Right renal cortex interstitium (tissue), 3 donors: ENCODE results near the gene AASS. TPM values are rescaled to one million over a fixed set of nuclear protein-coding genes. Genes with fewer than 3 reads are reported as not detected.
A peak's percentile ranks its signal among the peaks of the same experiment; 100 is the strongest.
"Not testable (repeated sequence)": the region's sequence is repeated elsewhere in the genome, so short reads cannot be mapped to it uniquely, and the experiment has no call there.

ENCODE experiments used
- DNase-seq, 3 donors: peaks; one replicate each; pipeline ENCODE4 v3.0.0-alpha.2; 2013; ENCODE audit warnings: low read depth in 3 of 3, low spot score in 2 of 3
- polyA plus RNA-seq, 3 donors: library from polyadenylated mRNA; unstranded; fragments of 120-200 nt; gene quantifications; one replicate each; pipeline ENCODE4 v1.2.1, GENCODE V29; 2013; ENCODE audit not compliant: insufficient read length in 3 of 3

The AASS gene
- polyA plus RNA-seq, result 10 to 100 TPM; 33.2 to 44.7 (median 43.8) TPM

DNA sequence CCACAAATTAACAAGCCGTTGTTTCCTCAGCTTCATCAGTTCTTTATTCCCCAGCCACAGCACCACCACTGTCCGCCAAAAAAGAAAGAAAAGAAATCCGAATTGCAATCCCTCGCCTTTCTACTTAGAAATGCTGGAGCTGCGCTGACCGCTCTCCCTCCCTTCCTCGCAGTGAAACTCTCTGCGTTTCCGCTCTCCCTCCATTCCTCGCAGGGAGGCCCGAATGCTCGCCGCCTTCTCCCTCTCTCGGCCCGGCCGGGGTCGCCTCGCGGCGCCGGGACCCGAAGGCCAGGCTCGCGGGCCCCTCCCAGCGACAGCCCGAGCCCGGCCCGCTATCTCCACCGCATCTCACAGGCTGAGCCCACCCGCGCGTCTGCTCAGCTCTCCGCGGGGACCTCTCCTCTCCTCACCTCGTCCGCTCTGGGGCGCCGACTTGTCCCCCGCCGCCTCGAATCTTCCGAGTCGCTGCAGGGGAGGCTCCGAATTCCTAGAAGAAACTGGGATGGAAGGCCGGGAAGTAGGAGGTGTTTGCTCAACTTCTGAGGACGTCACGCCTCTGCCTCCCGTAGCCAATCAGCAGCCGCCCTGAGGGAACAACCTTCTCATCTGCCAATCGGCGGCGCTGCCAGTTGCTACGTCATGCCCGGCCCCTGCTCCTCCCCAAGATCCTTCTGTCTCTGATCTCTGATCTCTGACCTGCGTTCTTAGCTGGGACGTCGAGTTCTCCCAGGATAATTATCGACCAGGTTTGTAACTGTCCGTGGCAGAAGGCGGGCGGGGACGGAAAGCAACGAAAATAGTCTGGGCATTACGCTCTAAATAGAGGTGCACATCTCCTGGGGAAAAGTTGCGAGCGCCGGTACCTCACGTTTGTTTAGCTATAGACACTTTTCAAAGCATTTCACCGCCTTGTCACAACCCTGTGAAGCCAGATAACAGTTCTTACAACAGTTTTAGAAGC, at the start of gene AASS:
TSS of gene AASS (minus strand) at position 499 of the 961 bp plus-strand sequence. CDS start 10,523 bp downstream, outside the sequence.
- peak; percentile 87 to 92 (median 89) for DNase-seq

DNA sequence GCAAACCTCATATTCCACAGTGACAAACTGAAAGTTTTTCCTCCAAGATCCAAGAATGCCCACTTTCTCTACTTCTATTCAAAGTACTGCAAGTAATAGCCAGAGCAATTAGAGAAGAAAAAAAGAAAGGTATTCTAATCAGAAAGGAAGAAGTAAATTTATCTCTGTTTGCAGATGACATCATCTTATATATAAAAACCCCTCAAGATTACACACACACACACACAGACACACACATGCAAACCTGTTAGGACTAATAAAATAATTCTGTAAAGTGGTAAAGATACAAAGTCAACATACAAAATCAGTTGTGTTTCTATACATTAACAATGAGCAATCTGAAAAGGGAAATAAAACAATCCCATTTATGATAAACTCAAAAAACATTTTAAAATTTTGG, 44.7 kb upstream of the AASS start:
- DNase-seq, result no peak

DNA sequence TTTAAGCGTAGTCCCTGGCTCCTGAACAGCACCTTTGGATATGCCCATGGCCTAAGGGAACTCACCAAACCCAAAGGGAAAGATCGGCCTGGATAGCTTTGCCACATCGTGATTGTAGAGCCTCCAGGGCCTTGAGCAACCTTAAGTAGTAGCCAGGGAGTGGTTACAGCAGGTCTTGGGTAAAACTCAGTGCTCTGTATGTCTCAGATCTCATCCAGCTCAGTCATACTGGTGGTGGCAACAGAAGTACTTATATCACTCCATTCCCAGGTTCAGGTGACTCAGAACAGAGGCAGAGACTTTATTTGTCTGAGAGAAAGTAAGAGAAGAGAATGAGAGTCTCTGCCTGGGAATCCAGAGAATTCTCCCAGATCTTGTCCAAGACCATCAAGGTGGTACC, 39.1 kb upstream of the AASS start:
- DNase-seq, result no peak

DNA sequence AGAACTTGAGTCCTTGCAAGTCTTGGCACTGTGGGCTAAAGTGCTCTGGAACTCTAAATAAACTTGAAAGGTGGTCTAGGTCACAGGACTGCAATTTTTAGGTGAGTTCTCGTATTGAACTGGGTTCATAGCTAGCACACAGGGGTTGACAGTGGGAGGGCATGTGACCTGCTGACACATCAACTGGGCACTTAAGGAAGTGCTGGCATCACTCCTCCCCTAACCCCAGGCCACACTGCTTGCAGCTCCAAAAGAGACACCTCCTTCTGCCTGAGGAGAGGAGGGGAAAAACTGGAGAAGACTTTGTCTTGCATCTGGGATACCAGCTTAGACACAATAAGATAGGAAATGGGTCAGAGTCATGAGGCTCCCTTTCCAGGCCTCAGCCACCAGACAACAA, 38.0 kb upstream of the AASS start:
- DNase-seq, result no peak

DNA sequence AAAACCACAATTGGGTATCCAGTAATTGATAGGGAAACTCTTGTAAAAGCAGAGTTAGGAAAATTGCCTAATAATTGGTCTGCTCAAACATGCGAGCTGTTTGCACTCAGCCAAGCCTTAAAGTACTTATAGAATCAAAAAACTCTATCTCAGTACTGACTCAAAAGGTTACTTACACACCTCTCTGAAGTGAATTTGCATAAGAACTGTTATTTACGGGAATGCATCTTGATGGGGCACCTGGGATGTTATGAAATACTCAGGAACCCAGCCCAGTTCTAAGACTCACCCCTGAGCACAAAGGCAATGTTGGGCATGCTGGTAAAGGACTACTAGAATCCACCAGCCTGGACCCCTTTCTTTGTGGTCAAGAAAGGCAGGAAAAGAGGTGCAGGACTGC, 28.1 kb upstream of the AASS start:
- not testable (repeated sequence) for DNase-seq

DNA sequence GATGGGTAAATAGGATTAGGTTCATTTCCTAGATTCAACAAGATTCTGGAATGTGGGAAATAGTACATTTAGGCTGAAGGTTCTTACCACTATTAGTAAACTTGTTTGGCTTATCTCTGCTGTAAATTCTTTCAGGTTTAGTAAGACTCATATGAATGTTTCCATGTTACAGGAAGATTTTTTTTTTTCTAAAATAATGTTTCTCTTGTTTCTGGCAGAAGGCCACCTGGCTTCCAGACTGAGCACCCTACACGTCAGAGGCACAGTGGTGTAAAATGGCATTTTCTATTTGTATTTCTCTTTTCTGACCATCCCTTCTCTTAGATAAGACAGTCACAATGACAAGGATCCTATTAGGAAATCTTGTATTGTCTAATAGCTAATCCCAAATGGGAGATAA, 22.7 kb upstream of the AASS start:
- DNase-seq, result no peak

DNA sequence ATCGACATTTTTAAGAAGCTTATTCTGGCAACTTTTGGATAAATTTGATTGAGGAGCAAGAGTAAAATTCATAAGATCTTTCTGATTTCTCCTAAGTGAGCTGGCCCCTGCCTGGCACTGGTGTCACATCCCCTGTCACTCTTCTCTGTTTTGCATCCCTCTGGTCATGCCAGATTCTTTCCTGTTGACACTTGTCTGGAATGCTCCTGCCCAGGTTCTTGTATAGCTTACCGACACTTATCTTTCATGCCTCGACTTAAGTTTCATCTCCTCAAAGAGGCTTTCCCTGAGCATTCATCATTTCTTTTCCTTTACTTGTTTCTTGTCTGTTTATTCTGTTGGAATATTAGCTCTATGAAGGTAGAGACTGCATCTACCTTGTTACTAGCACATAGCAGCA, 22.2 kb upstream of the AASS start:
- DNase-seq, result no peak

DNA sequence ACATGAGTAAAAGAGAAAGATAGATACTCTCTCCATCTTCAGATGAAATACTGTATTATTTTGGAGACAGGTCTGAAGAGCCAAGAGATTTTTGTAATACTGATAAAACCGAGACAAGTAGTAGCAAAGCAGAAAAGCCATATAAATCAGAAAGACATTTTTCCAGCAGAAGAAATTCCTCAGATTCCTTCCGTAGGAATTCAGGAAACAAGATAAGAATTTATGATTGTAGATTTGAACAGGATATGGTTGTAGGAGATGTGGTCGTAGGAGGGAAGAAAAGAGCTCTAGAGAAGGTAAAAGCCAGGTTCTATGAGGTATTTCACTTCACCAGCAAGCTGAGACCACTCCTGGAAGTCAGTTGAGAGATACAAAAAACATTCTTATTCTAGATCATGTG, 17.6 kb upstream of the AASS start:
- no peak for DNase-seq

DNA sequence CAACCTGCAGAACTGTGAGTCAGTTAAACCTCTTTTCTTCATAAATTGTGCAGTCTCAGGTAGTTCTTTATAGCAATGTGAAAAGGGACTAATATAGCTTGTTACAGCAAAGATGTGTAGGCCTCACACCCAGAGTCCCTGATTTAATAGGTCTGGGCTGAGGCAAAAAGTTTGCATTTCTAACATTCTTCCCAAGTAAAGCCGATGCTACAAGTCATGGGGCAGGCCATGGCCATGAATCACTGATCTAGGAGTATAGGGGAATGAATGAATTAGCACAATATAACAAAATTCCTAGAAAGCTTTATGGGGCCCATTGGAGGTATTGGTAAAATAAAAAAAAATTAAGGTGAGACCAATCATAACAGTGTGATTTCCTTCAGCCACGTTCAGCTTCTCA, 11.5 kb upstream of the AASS start:
- DNase-seq, result no peak

DNA sequence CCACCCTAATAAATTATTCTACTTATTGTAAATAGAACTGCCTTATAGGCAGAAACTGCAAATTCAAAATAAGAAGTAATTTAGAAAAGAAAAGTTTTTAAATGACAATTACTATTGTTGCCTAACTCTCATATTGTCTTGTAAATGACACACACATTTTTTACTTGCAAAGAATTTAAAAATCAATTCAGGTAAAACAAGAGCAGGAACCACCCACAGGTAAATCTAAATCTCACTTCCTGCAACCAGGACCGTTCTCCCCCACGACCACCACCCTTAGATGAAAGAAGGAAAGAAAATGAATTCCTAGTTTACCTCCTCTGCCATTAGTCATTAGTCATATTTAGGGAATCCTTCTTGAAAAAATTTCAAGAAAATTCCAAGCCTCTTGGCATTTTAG, 4.8 kb upstream of the AASS start:
- no peak for DNase-seq

DNA sequence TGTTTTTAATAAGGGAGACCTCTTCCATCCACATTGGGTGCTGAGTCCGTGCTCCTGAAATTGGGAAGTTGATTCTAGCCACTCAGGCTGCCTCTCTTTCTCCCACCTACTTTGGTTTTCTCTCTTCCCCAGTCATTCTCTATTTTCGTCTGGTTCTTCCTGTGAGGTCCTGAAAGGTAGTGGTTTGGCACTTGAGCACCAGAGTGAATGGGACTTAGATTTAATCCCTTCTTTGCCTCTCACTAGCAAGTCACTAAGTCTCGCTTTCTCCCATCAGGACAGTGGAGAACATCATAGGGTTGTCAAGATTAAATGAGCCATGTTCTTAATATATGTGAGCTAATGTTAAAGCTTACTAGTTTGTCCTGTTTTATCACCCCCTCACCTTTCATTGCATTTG, 4.0 kb upstream of the AASS start:
- DNase-seq, result no peak

DNA sequence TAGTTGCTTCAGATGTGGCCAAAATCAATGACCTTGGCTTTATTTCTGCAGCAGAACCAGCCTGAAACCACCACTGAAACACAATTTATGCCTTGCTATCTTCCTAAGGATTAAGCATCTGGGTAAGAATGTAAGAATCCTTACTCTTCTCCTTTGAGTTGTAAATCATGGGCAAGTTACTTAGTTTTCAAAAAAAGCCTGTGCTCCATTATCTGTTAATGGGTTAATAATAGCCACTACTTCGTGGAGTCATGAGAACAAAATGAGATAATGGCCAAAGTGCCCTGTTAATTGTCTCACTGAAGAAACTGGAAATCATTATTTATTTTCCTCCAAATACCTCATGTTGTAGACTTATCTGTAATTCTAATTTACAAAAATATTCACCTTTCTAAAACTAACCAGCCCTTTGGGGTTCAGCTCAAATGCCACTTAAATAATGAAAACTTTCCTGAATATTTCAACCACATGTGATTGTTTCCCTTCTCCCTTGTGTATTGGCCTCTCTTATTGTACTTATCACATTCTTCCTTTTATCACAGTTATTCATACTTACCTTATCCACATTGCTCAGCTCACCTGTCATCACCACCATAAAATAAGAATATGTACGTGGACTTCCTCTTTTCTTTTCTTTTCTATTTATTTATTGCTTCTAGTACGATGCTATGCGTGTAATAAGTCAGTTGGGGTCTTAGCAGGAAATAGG, 2.0 kb upstream of the AASS start:
- DNase-seq, result no peak

DNA sequence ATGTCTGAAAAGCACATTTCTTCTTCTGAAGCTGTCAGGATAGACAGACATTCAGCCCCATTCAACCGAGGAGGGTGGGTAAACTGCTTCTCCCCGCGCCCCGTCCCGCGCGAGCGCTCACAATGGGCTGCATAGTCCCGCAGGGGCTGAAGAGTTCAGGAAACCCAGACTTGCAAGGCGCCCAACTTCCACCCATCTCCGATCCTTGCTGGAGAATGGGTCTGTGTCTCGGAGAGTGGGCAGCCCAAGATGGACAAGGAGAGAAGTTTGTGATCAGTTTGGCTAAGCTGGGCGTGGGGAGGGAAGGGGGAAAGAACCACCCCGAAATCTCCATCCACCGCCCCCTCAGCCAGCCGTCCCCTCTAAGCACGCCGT, 686 bp downstream of the AASS start:
- peak in 1 of 3 donors; percentile 19 for DNase-seq

DNA sequence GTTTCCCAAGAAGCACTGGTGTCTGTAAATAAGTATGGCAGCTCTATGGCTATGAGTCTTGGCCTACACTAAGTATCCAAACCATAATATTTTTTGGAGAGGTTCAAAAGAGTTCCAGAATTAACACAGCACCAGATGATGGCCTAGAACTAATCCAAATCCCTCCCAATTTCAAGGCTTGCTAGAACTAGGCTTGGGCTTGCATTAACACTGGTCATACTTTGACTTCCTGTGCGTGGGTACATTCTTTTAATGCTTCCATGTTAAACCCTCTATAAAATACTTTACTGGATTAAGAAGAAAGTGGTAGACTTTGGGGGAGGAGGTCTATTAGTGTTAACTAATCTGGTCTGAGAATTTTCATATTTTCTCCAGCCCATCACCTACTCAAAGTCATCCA, 3.1 kb downstream of the AASS start:
- DNase-seq, result no peak

DNA sequence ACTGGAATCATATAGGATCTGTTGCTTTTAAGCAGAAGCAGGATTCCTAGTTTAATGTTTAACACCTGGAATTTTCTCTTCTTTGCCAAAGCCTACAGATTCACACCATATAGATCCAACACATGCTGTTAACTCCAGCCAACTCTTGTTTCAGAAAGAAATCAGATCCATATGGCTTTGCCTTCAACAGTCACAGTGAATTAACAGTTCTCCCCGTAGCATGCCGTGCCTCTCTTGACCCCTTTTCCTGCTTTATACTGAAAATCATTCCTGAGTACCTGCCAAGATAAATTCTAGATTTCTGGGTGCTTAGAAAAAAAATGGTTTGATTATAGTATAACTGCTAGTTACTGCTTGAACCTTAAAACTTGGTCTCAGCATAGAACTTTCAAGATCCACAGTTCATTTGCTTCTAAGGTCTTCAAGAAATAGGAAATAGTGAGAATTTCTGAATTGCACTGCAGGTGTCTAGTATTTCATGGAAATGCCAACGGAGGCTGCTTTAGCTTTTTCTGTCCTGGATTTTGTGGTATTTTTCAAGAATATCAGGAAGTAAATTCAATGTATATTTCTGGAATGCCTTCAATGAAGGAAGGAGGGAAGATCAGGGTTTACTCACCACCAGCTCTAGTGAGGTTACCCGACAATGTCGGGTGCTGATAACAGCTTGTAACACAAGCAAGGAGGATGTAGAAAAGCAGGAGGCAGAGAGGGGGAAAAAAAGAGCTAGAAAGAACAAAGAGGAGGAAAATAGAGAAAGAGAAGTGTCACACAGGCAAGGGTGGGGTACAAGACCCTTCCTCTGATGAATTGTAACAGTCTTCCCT, 6.6 kb downstream of the AASS start:
- DNase-seq, result no peak

DNA sequence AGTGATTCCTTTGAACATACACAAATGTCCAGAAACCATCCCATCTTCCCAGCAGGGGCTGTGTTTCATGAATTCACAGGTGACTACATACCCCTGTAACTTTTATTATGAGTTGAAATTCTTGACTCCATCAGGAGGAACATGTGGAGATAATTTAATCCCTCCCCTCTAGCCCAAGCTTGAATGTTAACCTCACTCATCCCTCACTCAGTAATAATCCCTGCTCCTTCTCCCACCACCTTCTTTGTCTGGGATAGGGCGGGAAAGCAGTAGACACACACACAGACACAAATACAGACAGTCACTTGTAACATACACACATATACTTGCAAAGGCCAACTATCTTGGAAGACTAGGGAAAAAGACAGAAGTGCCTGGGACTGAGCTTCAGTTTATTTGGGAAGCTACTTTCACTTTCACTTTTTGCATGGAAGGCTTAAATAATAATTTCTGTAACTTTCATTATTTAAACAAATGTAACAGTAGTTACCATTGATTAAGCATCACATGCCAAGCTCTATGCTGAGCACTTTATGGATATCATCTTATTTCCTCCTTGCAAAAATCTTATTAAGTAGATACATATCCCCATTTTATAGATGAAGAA, 7.3 kb downstream of the AASS start:
- DNase-seq, result no peak

DNA sequence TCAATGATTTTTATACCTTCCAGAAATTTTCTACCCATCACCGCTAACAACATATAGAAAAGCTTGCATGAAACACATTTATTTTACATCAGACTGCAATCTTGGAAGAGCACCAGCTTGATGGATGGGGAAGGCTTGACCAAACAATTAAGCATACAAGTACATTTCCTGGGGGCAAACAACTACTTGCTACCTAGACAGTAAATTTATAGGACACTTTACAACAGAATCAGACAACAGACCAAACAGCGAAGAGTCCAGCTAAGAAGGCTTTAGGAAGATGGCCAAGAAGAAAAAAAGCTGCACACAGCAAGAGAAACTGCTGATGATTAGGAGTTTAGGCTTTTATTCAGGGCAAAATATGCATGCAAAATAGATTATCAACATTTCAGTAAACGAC, 8.0 kb downstream of the AASS start:
- DNase-seq, result no peak

DNA sequence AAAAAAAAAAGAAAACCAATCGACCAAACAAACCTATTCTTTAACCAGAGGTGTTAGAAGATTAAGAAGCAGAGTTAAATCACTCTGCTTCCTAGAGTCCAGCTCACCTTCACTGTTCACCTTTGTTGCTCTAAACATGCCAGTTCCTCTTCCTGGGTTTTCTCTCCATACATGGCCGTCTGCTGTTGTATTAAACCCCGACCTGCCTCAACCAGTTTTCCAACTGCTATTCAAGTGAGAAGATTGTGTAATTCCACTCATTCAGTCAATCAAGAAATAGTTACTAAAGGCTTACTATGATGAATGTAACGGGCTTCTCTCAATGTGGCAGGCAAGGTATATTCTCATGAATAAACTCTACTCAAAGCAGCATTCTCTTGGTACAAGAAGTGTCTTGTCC, 8.8 kb downstream of the AASS start:
- DNase-seq, result no peak

DNA sequence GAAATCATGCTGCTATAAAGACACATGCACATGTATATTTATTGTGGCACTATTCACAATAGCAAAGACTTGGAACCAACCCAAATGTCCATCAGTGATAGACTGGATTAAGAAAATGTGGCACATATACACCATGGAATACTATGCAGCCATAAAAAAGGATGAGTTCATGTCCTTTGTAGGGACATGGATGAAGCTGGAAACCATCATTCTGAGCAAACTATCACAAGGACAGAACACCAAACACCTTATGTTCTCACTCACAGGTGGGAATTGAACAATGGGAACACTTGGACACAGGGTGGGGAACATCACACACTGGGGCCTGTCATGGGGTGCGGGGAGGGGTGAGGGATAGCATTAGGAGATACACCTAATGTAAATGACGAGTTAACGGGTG, 9.3 kb downstream of the AASS start:
- not testable (repeated sequence) for DNase-seq

DNA sequence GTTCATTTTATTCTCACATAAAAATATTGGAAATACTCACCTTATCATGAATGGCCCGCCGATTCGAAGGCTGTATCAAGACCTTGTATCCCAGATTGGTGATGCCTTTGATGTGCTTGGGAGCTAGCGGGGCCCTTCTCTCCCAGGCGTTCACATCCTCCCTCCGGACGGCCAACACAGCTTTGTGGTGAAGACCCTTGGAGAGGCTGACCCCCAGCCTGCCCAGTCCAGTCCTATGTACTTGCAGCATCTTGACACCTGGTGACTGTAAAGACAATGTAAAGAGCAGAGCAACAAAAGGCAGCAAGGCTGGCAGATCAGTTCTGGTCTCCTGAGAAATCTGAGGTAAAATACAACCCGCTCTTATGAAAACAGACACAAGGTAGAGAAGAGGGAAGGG, 10.6 kb downstream of the AASS start:
- DNase-seq, result no peak

DNA sequence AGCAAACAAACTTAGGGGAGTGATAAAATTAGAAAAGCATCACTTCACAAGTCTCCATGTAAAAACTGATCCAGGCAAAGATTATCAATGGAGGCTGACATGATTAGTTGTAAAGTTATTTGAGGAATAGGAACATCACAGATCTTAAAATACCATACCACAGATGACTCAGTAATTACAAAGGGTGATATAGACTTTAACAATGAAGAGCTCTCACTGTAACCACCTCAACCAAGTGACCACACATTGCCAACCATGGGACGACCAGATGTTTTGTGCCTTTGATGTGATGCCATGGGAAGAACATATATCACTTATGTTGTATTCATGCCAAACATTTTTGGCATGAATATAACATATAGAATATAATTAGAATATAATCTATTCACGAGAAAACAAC, 11.7 kb downstream of the AASS start:
- no peak for DNase-seq
